Activated CD8-positive, alpha-beta memory T cell treated with anti-CD3 and anti-CD28 coated beads for 4 hours (primary cell): ENCODE data around the gene LEP.
"Not testable (repeated sequence)": the region's sequence is repeated elsewhere in the genome, so short reads cannot be mapped to it uniquely, and the experiment has no call there.

Source experiments
- DNase-seq, 2 donors: peaks; one replicate each; pipeline ENCODE4 v3.0.0-alpha.2; 2020; ENCODE audit warnings: low read depth in 2 of 2

Gene LEP

DNA sequence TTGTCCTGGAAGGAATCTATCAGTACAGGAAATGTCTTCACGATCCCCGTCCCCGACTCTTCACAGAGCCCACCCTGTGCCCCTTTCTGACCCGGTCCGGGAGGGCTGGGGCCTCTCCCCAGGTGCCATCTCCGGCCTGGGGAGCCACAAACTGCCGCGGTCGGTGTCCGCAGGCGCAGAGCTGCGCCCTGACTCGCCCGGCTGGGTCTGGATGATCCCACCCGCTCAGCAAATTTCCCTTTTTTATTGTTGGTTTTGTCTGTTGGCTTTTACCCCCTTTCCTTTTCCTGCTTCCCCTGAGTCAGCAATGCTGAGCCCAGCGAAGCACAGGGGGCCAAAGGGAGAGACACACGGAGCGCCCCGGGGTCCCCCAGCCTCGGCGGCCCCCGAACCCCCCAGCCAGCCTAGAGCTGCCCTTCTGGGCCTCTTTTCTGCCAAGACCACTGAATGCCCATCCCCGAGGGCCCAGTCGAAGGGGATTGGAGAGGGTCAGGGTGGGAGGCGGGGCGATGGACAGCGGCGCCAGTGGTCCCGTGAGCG is 30.9 kb downstream of the LEP start:
- DNase-seq = no peak

DNA sequence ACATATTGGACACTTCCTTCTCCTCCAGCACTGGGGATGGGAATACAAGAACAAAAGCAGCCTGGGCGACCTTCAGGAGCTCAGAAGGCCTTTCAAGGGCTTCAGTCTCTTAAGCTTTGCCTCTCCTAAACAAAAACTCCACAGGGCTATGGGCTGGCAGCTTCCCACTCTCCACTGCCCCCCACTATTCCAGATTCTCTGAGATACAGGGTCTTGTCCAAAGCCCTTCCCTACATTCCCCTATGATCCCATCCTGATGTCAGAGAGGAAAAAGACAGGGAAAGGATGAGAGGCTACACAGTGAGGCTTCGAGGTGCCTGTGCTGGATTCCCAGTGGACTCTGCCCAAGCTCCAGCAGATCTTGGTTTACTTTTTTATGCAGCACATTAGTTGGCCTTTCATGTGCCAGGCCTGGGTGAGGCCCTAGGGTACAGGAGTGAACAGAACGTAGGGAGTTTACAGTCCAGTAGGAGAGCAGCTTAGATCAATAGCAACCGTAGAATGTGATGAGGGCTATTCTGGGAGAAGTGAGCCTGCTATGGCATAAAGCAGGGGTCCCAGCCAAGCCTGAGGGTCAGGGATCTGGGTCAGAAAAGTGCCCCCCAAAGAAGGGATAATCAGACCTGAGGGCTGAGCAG is 33.3 kb downstream of the LEP start:
- no peak for DNase-seq

- no peak for DNase-seq
These were observed 34.0 kb downstream of the LEP start for GRCh38 chr7:128274884-128275603.

DNA sequence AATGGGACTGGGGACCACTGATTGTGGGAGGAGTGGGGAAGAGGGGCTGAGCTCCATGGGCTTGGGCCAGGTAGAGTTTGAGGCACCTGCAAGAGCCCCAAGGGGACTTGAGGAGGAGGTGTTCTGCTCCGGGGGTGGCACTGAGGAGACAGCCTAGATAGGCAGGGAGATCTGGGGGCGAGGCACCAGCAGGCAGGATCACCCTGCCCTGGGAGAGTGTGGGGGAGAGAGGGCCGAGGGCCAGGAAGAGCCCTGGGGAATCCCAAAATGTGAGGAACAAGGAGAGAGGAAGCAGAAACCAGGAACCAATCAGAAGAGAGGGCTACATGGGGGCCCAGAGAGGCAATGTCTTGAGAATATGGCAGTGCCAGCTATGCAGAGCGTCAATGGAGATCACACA is 34.6 kb downstream of the LEP start:
- DNase-seq = no peak

DNA sequence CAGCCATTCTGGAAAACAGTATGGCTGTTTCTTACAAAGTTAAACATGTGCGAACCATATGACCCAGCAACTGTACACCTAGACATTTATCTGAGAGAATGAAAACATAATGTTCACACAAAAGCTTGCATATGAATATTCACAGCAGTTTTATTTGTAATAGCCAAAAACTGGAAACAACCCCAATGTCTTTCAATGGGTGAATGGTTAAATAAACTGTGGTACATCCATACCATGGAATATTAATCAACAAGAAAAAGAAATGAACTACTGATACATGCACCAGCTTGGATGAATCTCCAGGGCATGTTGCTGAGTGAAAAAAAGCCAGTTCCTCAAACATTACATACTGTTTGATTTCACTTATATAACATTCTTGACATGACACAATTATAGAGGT is 37.3 kb downstream of the LEP start:
- DNase-seq = no peak

GRCh38 chr7:128279124-128279713 is 38.1 kb downstream of the LEP start:
- no peak for DNase-seq

- DNase-seq = not testable (repeated sequence)
These were observed 39.4 kb downstream of the LEP start for GRCh38 chr7:128280451-128280850.

- no peak for DNase-seq
These were observed 40.7 kb downstream of the LEP start for GRCh38 chr7:128281605-128282380.

GRCh38 chr7:128284102-128284501 is 43.0 kb downstream of the LEP start:
- no peak for DNase-seq

- DNase-seq = no peak
These were observed 46.5 kb downstream of the LEP start for GRCh38 chr7:128287556-128287955.

DNA sequence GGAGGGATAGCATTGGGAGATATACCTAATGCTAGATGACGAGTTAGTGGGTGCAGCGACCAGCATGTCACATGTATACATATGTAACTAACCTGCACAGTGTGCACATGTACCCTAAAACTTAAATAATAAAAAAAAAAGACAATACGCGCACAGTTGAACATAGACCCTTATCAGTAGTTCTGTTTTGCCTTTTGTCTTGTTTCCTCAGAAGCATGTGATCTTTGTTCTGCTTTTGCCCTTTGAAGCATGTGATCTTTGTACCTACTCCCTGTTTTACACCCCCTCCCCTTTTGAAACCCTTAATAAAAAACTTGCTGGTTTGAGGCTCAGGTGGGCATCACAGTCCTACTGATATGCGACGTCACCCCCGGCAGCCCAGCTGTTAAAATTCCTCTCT is 56.9 kb downstream of the LEP start:
- DNase-seq = not testable (repeated sequence)

GRCh38 chr7:128299109-128299607 is 58.1 kb downstream of the LEP start:
- no peak for DNase-seq

DNA sequence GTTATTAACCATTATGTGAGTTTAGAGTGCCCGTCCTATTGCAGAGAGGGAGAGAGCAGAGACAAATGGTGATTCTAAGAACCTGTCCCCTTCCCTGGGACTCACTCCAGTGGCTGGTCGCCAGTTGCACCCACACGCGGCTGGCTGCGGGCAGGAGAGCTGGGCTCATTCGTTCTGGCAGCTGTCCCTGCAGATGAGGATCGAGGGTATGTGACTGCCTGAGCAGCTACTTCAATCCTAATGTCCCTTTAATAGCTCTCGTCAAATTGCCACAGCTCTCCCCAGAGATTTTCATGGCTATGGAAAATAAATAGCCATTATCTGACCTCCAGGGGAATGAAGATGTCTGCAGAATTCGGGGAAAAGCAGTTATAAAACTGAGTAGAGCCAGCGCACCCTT is 61.1 kb downstream of the LEP start:
- DNase-seq = no peak

- no peak for DNase-seq
These were observed 62.1 kb downstream of the LEP start for GRCh38 chr7:128303133-128303532.

GRCh38 chr7:128303643-128304042 is 62.6 kb downstream of the LEP start:
- DNase-seq = no peak

DNA sequence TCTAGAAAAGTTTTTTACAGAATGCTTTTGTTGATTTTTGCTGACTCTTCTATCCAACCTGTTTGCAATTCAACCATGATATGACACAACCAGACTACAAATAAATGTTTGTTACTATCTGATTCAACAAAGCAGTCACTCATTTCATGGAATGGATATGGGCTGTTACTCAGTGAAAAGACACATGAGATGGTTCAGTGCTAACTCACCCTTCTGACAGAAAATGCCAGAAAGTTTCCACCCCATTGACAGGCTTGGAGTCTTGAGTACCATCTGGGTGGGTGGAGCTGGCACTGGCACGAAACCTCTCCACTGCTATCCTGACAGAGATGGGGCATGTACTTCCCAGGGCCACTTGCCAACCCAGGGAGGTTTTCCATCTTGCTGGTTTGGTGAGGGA is 63.1 kb downstream of the LEP start:
- no peak for DNase-seq

- no peak for DNase-seq
These were observed 66.0 kb downstream of the LEP start for GRCh38 chr7:128307061-128307460.
